Skeletal muscle tissue (tissue), 4 donors: ENCODE results near the gene RNF212B. TPM values are rescaled to one million over a fixed set of nuclear protein-coding genes. Genes with fewer than 3 reads are reported as not detected.

Source experiments
- H3K27ac ChIP-seq: one replicate; pipeline ENCODE4 v1.7.0; 2013; ENCODE audit warnings: mild to moderate bottlenecking, low read depth, low read length, inconsistent platforms
- H3K27me3 ChIP-seq, 3 donors: one replicate each; pipeline ENCODE4 v1.7.0; 2013; ENCODE audit warnings: low read length in 3 of 3; ENCODE audit not compliant: control insufficient read depth in 3 of 3, insufficient read depth in 3 of 3
- H3K36me3 ChIP-seq, 3 donors: one replicate each; pipeline ENCODE4 v1.7.0; 2013; ENCODE audit warnings: low read length in 3 of 3; ENCODE audit not compliant: control insufficient read depth in 3 of 3, insufficient read depth in 3 of 3
- H3K4me1 ChIP-seq, 3 donors: one replicate each; pipeline ENCODE4 v1.7.0; 2013; ENCODE audit warnings: low read length in 3 of 3, mild to moderate bottlenecking in 3 of 3; ENCODE audit not compliant: control insufficient read depth in 3 of 3, insufficient read depth in 3 of 3
- H3K4me3 ChIP-seq, 3 donors: one replicate each; pipeline ENCODE4 v1.7.0; 2013; ENCODE audit warnings: low read length in 3 of 3
- H3K9ac ChIP-seq, 3 donors: one replicate each; pipeline ENCODE4 v1.7.0; 2013; ENCODE audit warnings: low read length in 3 of 3, mild to moderate bottlenecking in 3 of 3, moderate library complexity in 2 of 3, low read depth in 1 of 3
- H3K9me3 ChIP-seq, 3 donors: one replicate each; pipeline ENCODE4 v1.7.0; 2013; ENCODE audit warnings: low read length in 3 of 3; ENCODE audit not compliant: control insufficient read depth in 3 of 3
- total RNA-seq: library from RNA; depleted of rRNA; stranded (reverse); fragments of >200 nt; gene quantifications from one replicate; pipeline ENCODE4 v1.2.3, GENCODE V29; 2014
- donor health status: Osteomylitis.

RNF212B gene
- total RNA-seq, 1 donor from 2014 or later, result not detected

DNA sequence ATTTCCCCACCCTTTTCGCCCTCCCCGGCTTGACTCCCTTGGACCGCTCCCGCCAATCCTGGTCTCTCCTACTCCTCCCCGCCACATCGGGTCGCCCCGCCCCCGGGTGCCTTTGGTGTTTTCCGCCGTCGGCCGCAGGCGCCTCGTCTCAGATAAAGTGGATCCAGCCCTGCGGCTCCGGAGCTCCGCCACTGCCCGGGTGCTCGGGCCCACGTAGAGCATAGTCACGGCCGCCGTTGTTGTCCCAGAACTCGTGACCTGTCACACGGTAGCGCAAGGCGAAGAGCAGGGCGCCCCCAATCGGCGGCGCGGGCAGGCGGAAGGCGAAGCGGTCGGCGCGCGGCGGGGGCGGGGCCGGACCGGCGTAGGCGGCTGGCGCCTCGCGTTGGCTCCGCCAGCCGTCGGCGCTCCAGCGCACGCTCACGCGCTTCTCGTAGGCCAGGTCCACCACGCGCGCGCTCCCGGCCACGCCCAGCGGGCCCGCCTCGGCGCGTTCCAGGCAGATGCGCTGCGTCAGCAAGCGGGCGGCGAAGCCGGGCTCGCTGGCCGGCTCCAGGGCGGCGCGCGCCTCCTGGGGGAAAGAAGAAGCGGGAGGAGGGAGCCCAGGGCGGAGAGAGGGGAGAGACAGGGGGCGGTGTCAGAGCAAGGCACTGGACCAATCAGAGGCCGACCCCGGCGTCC, 63.7 kb downstream of the RNF212B start:
- Histone ChIP-seq H3K27ac (peak overlapping the region; percentile 97), H3K4me3 (peak overlapping the region; percentile 88 to 94 (median 90)), H3K36me3 (peaks cover 15 to 21% (median 16%) of the 10 kb centered on the region in 3 donors), H3K27me3 (no peaks in the 10 kb centered on the region), H3K4me1 (peaks cover 24 to 37% (median 28%) of the 10 kb centered on the region in 3 donors), H3K9ac (peak overlapping the region; percentile 91 to 98 (median 96)), H3K9me3 (no peaks in the 10 kb centered on the region)

DNA sequence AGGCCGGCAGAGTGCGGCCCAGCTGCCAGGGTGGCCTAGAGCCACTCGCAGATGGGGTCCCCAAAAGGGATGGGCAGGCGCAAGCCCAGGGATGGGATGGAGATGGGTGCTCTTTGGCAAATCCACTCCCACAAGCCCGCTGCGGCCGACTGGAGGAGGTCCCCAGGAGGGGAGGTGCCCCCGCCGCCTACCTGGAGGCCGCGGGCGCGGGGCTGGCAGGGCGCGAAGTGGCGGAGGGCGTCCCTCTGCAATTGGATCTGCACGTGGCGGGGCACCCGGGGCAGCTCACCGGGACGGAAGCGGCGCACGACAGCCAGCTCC, 64.2 kb downstream of the RNF212B start:
- peaks cover 12 to 19% (median 13%) of the 10 kb centered on the region in 3 donors for H3K36me3 ChIP-seq
- H3K4me3 ChIP-seq, result peak overlapping the region; percentile 88 to 94 (median 90)
- peak overlapping the region; percentile 97 for H3K27ac ChIP-seq
- peaks cover 27 to 42% (median 29%) of the 10 kb centered on the region in 3 donors for H3K4me1 ChIP-seq
- H3K9ac ChIP-seq, result peak overlapping the region; percentile 91 to 98 (median 96)
- no peaks in the 10 kb centered on the region for H3K27me3 ChIP-seq
- no peaks in the 10 kb centered on the region for H3K9me3 ChIP-seq

DNA sequence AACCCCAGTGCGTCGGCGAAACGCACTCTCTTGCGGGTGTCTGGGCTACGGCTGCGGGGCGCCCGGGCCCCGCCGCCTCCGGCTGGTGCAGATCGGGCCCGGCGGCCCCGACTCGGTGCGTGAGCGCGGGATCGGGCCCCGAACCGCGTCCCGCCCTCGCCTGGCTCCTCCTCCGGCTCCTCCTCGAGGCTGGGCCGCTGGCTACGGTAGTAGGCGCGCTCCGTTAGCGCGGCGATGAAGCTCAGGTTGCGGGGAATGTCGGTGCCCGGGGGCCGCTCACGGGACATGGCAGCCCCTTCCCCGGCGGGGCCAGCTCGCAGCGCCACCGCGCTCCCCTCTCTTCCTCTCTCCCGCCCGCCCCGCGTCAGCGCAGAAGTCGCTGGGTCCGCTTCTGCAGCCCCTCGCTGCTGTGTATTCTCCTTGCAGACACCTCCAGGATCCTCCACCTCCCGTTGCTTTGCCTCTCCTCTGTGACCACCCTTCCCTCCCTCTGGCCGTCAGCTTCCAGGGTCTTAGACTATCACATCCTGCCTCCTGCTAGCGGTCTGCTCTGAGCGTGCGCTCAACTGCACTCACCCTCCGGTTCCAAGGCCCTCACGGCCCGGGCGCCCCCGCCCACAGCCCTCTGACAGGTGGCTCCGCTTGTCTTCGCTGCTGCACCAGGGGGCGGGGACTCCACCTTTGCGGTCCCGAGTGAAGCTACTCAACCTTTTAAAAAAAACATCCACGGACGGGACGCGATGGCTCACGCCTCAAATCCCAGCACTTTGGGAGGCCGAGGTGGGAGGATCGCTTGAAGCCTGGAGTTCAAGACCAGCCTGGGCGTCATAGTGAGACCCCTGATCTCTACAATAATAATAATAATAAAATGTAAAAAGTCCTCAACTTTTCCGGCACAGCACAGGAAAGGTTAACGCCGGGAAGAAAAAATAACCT, 64.8 kb downstream of the RNF212B start, which contains the start of gene PPP1R3E:
Gene PPP1R3E, minus strand, starts transcription at position 570 of the 936 bp plus-strand sequence. Its CDS starts 283 bp downstream, at position 287.
- Histone ChIP-seq H3K27me3 (no peaks in the 10 kb centered on the region), H3K4me3 (peak within 1 kb of the TSS; percentile 88 to 94 (median 90)), H3K27ac (peak within 1 kb of the TSS; percentile 97), H3K36me3 (peaks cover 10 to 12% (median 11%) of the 10 kb centered on the region in 3 donors), H3K9ac (peak within 1 kb of the TSS; percentile 91 to 98 (median 96)), H3K9me3 (no peaks in the 10 kb centered on the region), H3K4me1 (peaks cover 33 to 48% (median 36%) of the 10 kb centered on the region in 3 donors)

GRCh38 chr14:23306412-23307145, 68.8 kb downstream of the RNF212B start, which contains the start of gene BCL2L2:
BCL2L2 (plus strand) TSS chr14:23306833; CDS start chr14:23307768, 935 bp downstream.
- Histone ChIP-seq H3K27me3 (no peaks in the 10 kb centered on the region), H3K9ac (peak within 1 kb of the TSS; percentile 90 to 98 (median 97)), H3K9me3 (no peaks in the 10 kb centered on the region), H3K36me3 (peaks cover 21 to 34% (median 22%) of the 10 kb centered on the region in 3 donors), H3K27ac (peak within 1 kb of the TSS; percentile 88), H3K4me3 (peak within 1 kb of the TSS; percentile 83 to 96 (median 94)), H3K4me1 (peaks cover 31 to 45% (median 33%) of the 10 kb centered on the region in 3 donors)

- Histone ChIP-seq H3K4me3 (peak overlapping the region; percentile 83 to 96 (median 94)), H3K4me1 (peaks cover 31 to 45% (median 33%) of the 10 kb centered on the region in 3 donors), H3K36me3 (peaks cover 21 to 34% (median 22%) of the 10 kb centered on the region in 3 donors), H3K9ac (peak overlapping the region; percentile 90 to 98 (median 97)), H3K27ac (peak overlapping the region; percentile 88), H3K27me3 (no peaks in the 10 kb centered on the region), H3K9me3 (no peaks in the 10 kb centered on the region)
Measured at GRCh38 chr14:23307146-23307530, 69.4 kb downstream of the RNF212B start.

- peak overlapping the region; percentile 90 to 98 (median 97) for H3K9ac ChIP-seq
- no peaks in the 10 kb centered on the region for H3K9me3 ChIP-seq
- H3K4me3 ChIP-seq, result peak overlapping the region; percentile 83 to 96 (median 94)
- H3K36me3 ChIP-seq, result peaks cover 21 to 34% (median 22%) of the 10 kb centered on the region in 3 donors
- H3K27ac ChIP-seq, result peak overlapping the region; percentile 88
- no peaks in the 10 kb centered on the region for H3K27me3 ChIP-seq
- peaks cover 30 to 41% (median 31%) of the 10 kb centered on the region in 3 donors for H3K4me1 ChIP-seq
Measured at GRCh38 chr14:23307687-23308644, 70.2 kb downstream of the RNF212B start.

DNA sequence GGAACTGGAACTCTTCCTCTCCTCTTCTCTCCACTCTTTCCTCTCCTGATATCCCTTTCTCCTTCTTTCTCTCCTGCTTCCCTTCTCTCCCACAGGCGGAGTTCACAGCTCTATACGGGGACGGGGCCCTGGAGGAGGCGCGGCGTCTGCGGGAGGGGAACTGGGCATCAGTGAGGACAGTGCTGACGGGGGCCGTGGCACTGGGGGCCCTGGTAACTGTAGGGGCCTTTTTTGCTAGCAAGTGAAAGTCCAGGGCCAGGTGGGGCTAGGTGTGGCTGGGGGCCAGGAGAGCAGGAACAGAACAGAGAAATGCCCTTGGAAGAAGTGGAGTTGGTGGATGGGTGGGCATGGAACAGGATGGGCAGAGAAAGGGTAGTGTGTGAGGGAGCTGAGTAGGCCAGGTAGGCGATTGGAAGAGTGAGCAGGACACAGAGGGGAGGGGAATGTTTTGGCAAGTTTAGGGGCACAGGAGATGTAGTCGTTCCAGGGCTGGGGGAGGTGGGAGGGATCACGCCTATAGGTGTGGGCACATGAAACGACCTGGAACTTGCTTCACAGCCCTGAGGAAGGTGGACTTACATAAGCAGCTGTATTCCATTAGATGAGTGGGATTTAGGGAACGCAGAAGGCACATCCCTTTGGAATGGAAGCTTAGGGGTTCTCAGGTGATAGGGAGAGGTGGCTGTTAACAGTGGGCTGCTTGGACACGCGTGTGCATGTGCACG, 71.1 kb downstream of the RNF212B start:
- Histone ChIP-seq H3K27ac (no peak overlapping the region), H3K9me3 (no peaks in the 10 kb centered on the region), H3K4me1 (peaks cover 30 to 41% (median 31%) of the 10 kb centered on the region in 3 donors), H3K4me3 (no peak overlapping the region), H3K9ac (peak overlapping the region in 1 of 3 donors; percentile 23), H3K36me3 (peaks cover 21 to 34% (median 22%) of the 10 kb centered on the region in 3 donors), H3K27me3 (no peaks in the 10 kb centered on the region)

GRCh38 chr14:23310546-23310945, 72.8 kb downstream of the RNF212B start:
- peaks cover 29 to 40% (median 31%) of the 10 kb centered on the region in 3 donors for H3K4me1 ChIP-seq
- no peaks in the 10 kb centered on the region for H3K27me3 ChIP-seq
- H3K9ac ChIP-seq, result peak overlapping the region in 1 of 3 donors; percentile 40
- H3K36me3 ChIP-seq, result peaks cover 21 to 34% (median 22%) of the 10 kb centered on the region in 3 donors
- no peaks in the 10 kb centered on the region for H3K9me3 ChIP-seq
- H3K27ac ChIP-seq, result no peak overlapping the region
- no peak overlapping the region for H3K4me3 ChIP-seq
